ENCODE data around the gene C1orf52.

GRCh38 chr1:85289848-85290335 lies 30.4 kb upstream of the C1orf52 start:
- TF ChIP-seq CTCF (IDR thresholded peaks at IDR 0.05) (no peak), EZH2 (IDR thresholded peaks at IDR 0.05) (no peak)
